NOMO-1 treated with dmso at 0.1 percent for 144 hours (cell line): Measurements from ENCODE around the gene EIF4E2.
"Not testable (repeated sequence)": the region's sequence is repeated elsewhere in the genome, so short reads cannot be mapped to it uniquely, and the experiment has no call there.

Experiments
- DNase-seq: peaks from one replicate; lab custom pipeline; 2025; ENCODE audit not compliant: unreplicated experiment; lab: John Stamatoyannopoulos, UW

EIF4E2 gene

GRCh38 chr2:232562515-232563151, 12.1 kb downstream of the EIF4E2 start:
- no peak for DNase-seq

- DNase-seq: no peak
Observed at GRCh38 chr2:232563580-232563979, 13.1 kb downstream of the EIF4E2 start.

GRCh38 chr2:232567721-232568120, 17.2 kb downstream of the EIF4E2 start:
- no peak for DNase-seq

- no peak for DNase-seq
Observed at GRCh38 chr2:232568161-232568560, 17.7 kb downstream of the EIF4E2 start.

- no peak for DNase-seq
Observed at GRCh38 chr2:232569541-232569940, 19.1 kb downstream of the EIF4E2 start.

GRCh38 chr2:232570481-232570880, 20.0 kb downstream of the EIF4E2 start:
- DNase-seq: not testable (repeated sequence)

GRCh38 chr2:232571026-232571474, 20.6 kb downstream of the EIF4E2 start:
- DNase-seq: no peak

- no peak for DNase-seq
Observed at GRCh38 chr2:232573042-232573441, 22.6 kb downstream of the EIF4E2 start.

- DNase-seq: no peak
Observed at GRCh38 chr2:232573771-232574435, 23.4 kb downstream of the EIF4E2 start.

GRCh38 chr2:232574674-232575403, 24.4 kb downstream of the EIF4E2 start:
- DNase-seq: no peak

GRCh38 chr2:232575404-232575746, 24.9 kb downstream of the EIF4E2 start:
- no peak for DNase-seq

- no peak for DNase-seq
Observed at GRCh38 chr2:232576995-232577394, 26.5 kb downstream of the EIF4E2 start.

GRCh38 chr2:232577841-232578240, 27.4 kb downstream of the EIF4E2 start:
- DNase-seq: no peak

GRCh38 chr2:232578626-232579025, 28.1 kb downstream of the EIF4E2 start:
- DNase-seq: no peak

- DNase-seq: no peak
Observed at GRCh38 chr2:232580648-232580981, 30.1 kb downstream of the EIF4E2 start.

- no peak for DNase-seq
Observed at GRCh38 chr2:232581725-232582124, 31.2 kb downstream of the EIF4E2 start.

- no peak for DNase-seq
Observed at GRCh38 chr2:232584238-232584637, 33.7 kb downstream of the EIF4E2 start.

GRCh38 chr2:232586943-232587505, 36.5 kb downstream of the EIF4E2 start:
- no peak for DNase-seq

GRCh38 chr2:232587512-232587911, 37.0 kb downstream of the EIF4E2 start:
- DNase-seq: no peak

- DNase-seq: no peak
Observed at GRCh38 chr2:232588031-232588430, 37.5 kb downstream of the EIF4E2 start.

- DNase-seq: no peak
Observed at GRCh38 chr2:232588680-232589585, 38.4 kb downstream of the EIF4E2 start.
